ENCODE measurements around the gene TAF1B. TPM values are rescaled to one million over a fixed set of nuclear protein-coding genes. Genes with fewer than 3 reads are reported as not detected.

TAF1B gene
- total RNA-seq, 1 experiment from 2014 or later, result 29.9 TPM

- H3K23me2 ChIP-seq (ENCODE audit: insufficient read length, low read depth, low read length, poor library complexity, severe bottlenecking), result no peaks in the 10 kb centered on the region
- Mint-ChIP-seq H3K27ac (no peak overlapping the region), H3K36me3 (ENCODE audit: insufficient read depth in 1 of 3, low read depth in 3 of 3) (peaks cover 0 to 11% (median 6%) of the 10 kb centered on the region in 3 experiments; a peak in 5 of 7 replicates), H3K4me1 (peaks cover 11 to 24% of the 10 kb centered on the region in 2 experiments; a peak in 3 of 4 replicates), H3K27me3 (ENCODE audit: low read depth) (peaks cover 4% of the 10 kb centered on the region), H3K4me3 (no peak overlapping the region), H3K9me3 (no peaks in the 10 kb centered on the region)
- no CpG with 5 or more reads among the region's 9 CpGs for WGBS (ENCODE audit: extremely low coverage, insufficient read length, low lambda C conversion rate)
- no peaks in the 10 kb centered on the region for H4K20me1 ChIP-seq (ENCODE audit: control insufficient read depth, insufficient read depth, insufficient read length)
- no peaks in the 10 kb centered on the region for H3K4me1 ChIP-seq (ENCODE audit: insufficient read depth, low read length)
- no peak overlapping the region for H2AK5ac ChIP-seq (ENCODE audit: insufficient read length, low read length)
- no peak overlapping the region for H3K23ac ChIP-seq (ENCODE audit: insufficient read length, low read depth, low read length)
- H3K14ac ChIP-seq (ENCODE audit: insufficient read depth, low read length), result no peak overlapping the region
- no peak overlapping the region for H3K18ac ChIP-seq (ENCODE audit: insufficient read length, low read depth, low read length)
- H3K56ac ChIP-seq (ENCODE audit: insufficient read length, low read depth, low read length), result no peak overlapping the region
- no peak overlapping the region for H2BK15ac ChIP-seq (ENCODE audit: low read depth, low read length)
- no peaks in the 10 kb centered on the region for H3K79me1 ChIP-seq (ENCODE audit: insufficient read depth, low read depth, low read length, poor library complexity, severe bottlenecking)
- H3T11ph ChIP-seq (ENCODE audit: low read length), result no peak overlapping the region
- H3K27me3 ChIP-seq (ENCODE audit: insufficient read depth, low read length), result no peaks in the 10 kb centered on the region; the same call in 1 of the 2 replicates
- TF ChIP-seq, protein P1, sequence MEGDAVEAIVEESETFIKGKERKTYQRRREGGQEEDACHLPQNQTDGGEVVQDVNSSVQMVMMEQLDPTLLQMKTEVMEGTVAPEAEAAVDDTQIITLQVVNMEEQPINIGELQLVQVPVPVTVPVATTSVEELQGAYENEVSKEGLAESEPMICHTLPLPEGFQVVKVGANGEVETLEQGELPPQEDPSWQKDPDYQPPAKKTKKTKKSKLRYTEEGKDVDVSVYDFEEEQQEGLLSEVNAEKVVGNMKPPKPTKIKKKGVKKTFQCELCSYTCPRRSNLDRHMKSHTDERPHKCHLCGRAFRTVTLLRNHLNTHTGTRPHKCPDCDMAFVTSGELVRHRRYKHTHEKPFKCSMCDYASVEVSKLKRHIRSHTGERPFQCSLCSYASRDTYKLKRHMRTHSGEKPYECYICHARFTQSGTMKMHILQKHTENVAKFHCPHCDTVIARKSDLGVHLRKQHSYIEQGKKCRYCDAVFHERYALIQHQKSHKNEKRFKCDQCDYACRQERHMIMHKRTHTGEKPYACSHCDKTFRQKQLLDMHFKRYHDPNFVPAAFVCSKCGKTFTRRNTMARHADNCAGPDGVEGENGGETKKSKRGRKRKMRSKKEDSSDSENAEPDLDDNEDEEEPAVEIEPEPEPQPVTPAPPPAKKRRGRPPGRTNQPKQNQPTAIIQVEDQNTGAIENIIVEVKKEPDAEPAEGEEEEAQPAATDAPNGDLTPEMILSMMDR (conservative IDR thresholded peaks at IDR 0.05), result no peak
- H4K5ac ChIP-seq (ENCODE audit: insufficient read length, low read depth, low read length), result no peak overlapping the region
- H3K27ac ChIP-seq (ENCODE audit: insufficient read length, low read depth, low read length), result no peak overlapping the region
- no peaks in the 10 kb centered on the region for H3K9me3 ChIP-seq (ENCODE audit: control insufficient read depth, low read depth, low read length)
- no peak overlapping the region for H3K9ac ChIP-seq (ENCODE audit: extremely low read depth, insufficient read length, low read length)
- H3K79me2 ChIP-seq (ENCODE audit: insufficient read depth, low read length), result no peaks in the 10 kb centered on the region
- no peak overlapping the region for H2BK12ac ChIP-seq (ENCODE audit: insufficient read length, low read depth, low read length)
- no peak overlapping the region for H4K8ac ChIP-seq (replicated peaks; ENCODE audit: insufficient read length, low read depth, low read length)
- DNase-seq, result no peak
- no peak overlapping the region for H4K91ac ChIP-seq (ENCODE audit: insufficient read length, low read depth, low read length)
- no peak overlapping the region for H2BK20ac ChIP-seq (ENCODE audit: low read depth, low read length, poor library complexity, severe bottlenecking)
- no peak overlapping the region for H3K4ac ChIP-seq (ENCODE audit: low read depth, low read length)
- H2BK120ac ChIP-seq (ENCODE audit: low read depth, low read length, poor library complexity, severe bottlenecking), result no peak overlapping the region
- no peak overlapping the region for H2BK5ac ChIP-seq (ENCODE audit: insufficient read length, low read length)
- H2AFZ ChIP-seq (ENCODE audit: low read length), result no peak overlapping the region
- no peak overlapping the region for H3K4me2 ChIP-seq (ENCODE audit: insufficient read depth, insufficient read length, low read length)
Observed at GRCh38 chr2:9939587-9940485, 96.6 kb downstream of the TAF1B start.
